Chondrocyte (in vitro differentiated cells): ENCODE results near the gene BBS9. TPM values are rescaled to one million over a fixed set of nuclear protein-coding genes. Genes with fewer than 3 reads are reported as not detected.

ENCODE experiments used
- DNase-seq: peaks from one replicate; pipeline ENCODE4 v3.0.0; 2021; ENCODE audit warnings: mixed read lengths, low spot score
- H3K27ac Mint-ChIP-seq: one replicate; pipeline ENCODE4 v1.8.0; 2021; ENCODE audit warnings: mild to moderate bottlenecking, moderate library complexity, mixed read lengths; ENCODE audit not compliant: unreplicated experiment
- H3K27me3 Mint-ChIP-seq: 2 replicates; pipeline ENCODE4 v1.8.0; 2021; ENCODE audit warnings: low read depth, mixed read lengths
- H3K36me3 Mint-ChIP-seq: 2 replicates; pipeline ENCODE4 v1.8.0; 2021; ENCODE audit warnings: low read depth, mixed read lengths
- H3K4me1 Mint-ChIP-seq: 2 replicates; pipeline ENCODE4 v1.8.0; 2021; ENCODE audit warnings: low read depth, mild to moderate bottlenecking, mixed read lengths
- H3K4me3 Mint-ChIP-seq: one replicate; pipeline ENCODE4 v1.8.0; 2021; ENCODE audit warnings: mild to moderate bottlenecking, moderate library complexity, mixed read lengths; ENCODE audit not compliant: unreplicated experiment
- H3K9me3 Mint-ChIP-seq: 2 replicates; pipeline ENCODE4 v1.8.0; 2021; ENCODE audit warnings: low read depth, mixed read lengths
- CTCF ChIP-seq: fragments of 200-600 bp; sonication (generic); IDR thresholded peaks from 2 replicates; pipeline ENCODE4 v1.5.0; 2021; ENCODE audit warnings: antibody characterized with exemption, mild to moderate bottlenecking, moderate library complexity
- total RNA-seq: library from RNA; stranded (reverse); gene quantifications from 3 replicates; pipeline ENCODE4 v1.2.1, GENCODE V29; 2021

Gene BBS9
- total RNA-seq, 1 donor from 2014 or later, result 16.5 TPM

- Mint-ChIP-seq H3K36me3 (no peaks in the 10 kb centered on the region), H3K4me1 (peaks cover 39% of the 10 kb centered on the region), H3K27ac (peak within 1 kb of the TSS; percentile 90), H3K9me3 (no peaks in the 10 kb centered on the region), H3K4me3 (peak within 1 kb of the TSS; percentile 94), H3K27me3 (no peaks in the 10 kb centered on the region)
- peak; percentile 79 for TF ChIP-seq CTCF
- DNase-seq, result no peak
These were observed 20.2 kb upstream of the BBS9 start, which contains the start of gene RP9 for GRCh38 chr7:33109005-33109757. Gene RP9, minus strand, starts transcription at chr7:33109404. Its CDS starts 32 bp downstream, at chr7:33109372.

GRCh38 chr7:33109758-33110238 is 19.6 kb upstream of the BBS9 start:
- H3K27ac Mint-ChIP-seq, result peak overlapping the region; percentile 20
- no peak for DNase-seq
- no peaks in the 10 kb centered on the region for H3K36me3 Mint-ChIP-seq
- H3K9me3 Mint-ChIP-seq, result no peaks in the 10 kb centered on the region
- H3K27me3 Mint-ChIP-seq, result no peaks in the 10 kb centered on the region
- H3K4me3 Mint-ChIP-seq, result peak overlapping the region; percentile 68
- H3K4me1 Mint-ChIP-seq, result peaks cover 39% of the 10 kb centered on the region
- TF ChIP-seq CTCF, result peak; percentile 54

- Mint-ChIP-seq H3K27me3 (peaks cover 6% of the 10 kb centered on the region), H3K9me3 (no peaks in the 10 kb centered on the region), H3K27ac (no peak overlapping the region), H3K36me3 (no peaks in the 10 kb centered on the region), H3K4me1 (peaks cover 25% of the 10 kb centered on the region), H3K4me3 (no peak overlapping the region)
- DNase-seq, result no peak
- TF ChIP-seq CTCF, result no peak
These were observed 17.8 kb upstream of the BBS9 start for GRCh38 chr7:33111614-33112013.

- Mint-ChIP-seq H3K4me3 (no peak overlapping the region), H3K9me3 (peaks cover 21% of the 10 kb centered on the region), H3K27ac (no peak overlapping the region), H3K27me3 (peaks cover 15% of the 10 kb centered on the region), H3K36me3 (peaks cover 7% of the 10 kb centered on the region), H3K4me1 (peaks cover 3% of the 10 kb centered on the region)
- no peak for TF ChIP-seq CTCF
- no peak for DNase-seq
These were observed 14.4 kb upstream of the BBS9 start for GRCh38 chr7:33114976-33115375.

GRCh38 chr7:33118383-33118782 is 11.0 kb upstream of the BBS9 start:
- Mint-ChIP-seq H3K27ac (no peak overlapping the region), H3K36me3 (peaks cover 7% of the 10 kb centered on the region), H3K9me3 (peaks cover 26% of the 10 kb centered on the region), H3K4me1 (no peaks in the 10 kb centered on the region), H3K4me3 (no peak overlapping the region), H3K27me3 (peaks cover 20% of the 10 kb centered on the region)
- no peak for DNase-seq
- no peak for TF ChIP-seq CTCF
